ENCODE measurements around the gene KLRC1.
"Not testable (repeated sequence)": the region's sequence is repeated elsewhere in the genome, so short reads cannot be mapped to it uniquely, and the experiment has no call there.

- TF ChIP-seq POLR2A (IDR thresholded peaks at IDR 0.05; ENCODE audit: low read length); BHLHE40 (IDR thresholded peaks at IDR 0.05; ENCODE audit: low read depth, low read length); MAZ (IDR thresholded peaks at IDR 0.05; ENCODE audit: borderline replicate concordance, low read depth, low read length); ZNF302 (CRISPR knock-in tag; IDR thresholded peaks at IDR 0.05); EP300 (IDR thresholded peaks at IDR 0.05); TFCP2L1 (CRISPR knock-in tag; IDR thresholded peaks at IDR 0.05); NFE2L2 (conservative IDR thresholded peaks at IDR 0.05; ENCODE audit: low read length); KDM5A (IDR thresholded peaks at IDR 0.05); HOXB5 (CRISPR knock-in tag; IDR thresholded peaks at IDR 0.05); NR3C1 (IDR thresholded peaks at IDR 0.05); HOXA7 (CRISPR knock-in tag; IDR thresholded peaks at IDR 0.05): not testable (repeated sequence)
- TF ChIP-seq, protein P1, sequence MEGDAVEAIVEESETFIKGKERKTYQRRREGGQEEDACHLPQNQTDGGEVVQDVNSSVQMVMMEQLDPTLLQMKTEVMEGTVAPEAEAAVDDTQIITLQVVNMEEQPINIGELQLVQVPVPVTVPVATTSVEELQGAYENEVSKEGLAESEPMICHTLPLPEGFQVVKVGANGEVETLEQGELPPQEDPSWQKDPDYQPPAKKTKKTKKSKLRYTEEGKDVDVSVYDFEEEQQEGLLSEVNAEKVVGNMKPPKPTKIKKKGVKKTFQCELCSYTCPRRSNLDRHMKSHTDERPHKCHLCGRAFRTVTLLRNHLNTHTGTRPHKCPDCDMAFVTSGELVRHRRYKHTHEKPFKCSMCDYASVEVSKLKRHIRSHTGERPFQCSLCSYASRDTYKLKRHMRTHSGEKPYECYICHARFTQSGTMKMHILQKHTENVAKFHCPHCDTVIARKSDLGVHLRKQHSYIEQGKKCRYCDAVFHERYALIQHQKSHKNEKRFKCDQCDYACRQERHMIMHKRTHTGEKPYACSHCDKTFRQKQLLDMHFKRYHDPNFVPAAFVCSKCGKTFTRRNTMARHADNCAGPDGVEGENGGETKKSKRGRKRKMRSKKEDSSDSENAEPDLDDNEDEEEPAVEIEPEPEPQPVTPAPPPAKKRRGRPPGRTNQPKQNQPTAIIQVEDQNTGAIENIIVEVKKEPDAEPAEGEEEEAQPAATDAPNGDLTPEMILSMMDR (IDR thresholded peaks at IDR 0.05) = not testable (repeated sequence)
- TF ChIP-seq, protein P2, sequence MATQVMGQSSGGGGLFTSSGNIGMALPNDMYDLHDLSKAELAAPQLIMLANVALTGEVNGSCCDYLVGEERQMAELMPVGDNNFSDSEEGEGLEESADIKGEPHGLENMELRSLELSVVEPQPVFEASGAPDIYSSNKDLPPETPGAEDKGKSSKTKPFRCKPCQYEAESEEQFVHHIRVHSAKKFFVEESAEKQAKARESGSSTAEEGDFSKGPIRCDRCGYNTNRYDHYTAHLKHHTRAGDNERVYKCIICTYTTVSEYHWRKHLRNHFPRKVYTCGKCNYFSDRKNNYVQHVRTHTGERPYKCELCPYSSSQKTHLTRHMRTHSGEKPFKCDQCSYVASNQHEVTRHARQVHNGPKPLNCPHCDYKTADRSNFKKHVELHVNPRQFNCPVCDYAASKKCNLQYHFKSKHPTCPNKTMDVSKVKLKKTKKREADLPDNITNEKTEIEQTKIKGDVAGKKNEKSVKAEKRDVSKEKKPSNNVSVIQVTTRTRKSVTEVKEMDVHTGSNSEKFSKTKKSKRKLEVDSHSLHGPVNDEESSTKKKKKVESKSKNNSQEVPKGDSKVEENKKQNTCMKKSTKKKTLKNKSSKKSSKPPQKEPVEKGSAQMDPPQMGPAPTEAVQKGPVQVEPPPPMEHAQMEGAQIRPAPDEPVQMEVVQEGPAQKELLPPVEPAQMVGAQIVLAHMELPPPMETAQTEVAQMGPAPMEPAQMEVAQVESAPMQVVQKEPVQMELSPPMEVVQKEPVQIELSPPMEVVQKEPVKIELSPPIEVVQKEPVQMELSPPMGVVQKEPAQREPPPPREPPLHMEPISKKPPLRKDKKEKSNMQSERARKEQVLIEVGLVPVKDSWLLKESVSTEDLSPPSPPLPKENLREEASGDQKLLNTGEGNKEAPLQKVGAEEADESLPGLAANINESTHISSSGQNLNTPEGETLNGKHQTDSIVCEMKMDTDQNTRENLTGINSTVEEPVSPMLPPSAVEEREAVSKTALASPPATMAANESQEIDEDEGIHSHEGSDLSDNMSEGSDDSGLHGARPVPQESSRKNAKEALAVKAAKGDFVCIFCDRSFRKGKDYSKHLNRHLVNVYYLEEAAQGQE (IDR thresholded peaks at IDR 0.05) = not testable (repeated sequence)
Observed at GRCh38 chr12:10420334-10420733, 32.8 kb downstream of the KLRC1 start, which contains the start of gene KLRC3.
